ENCODE measurements around the gene ECE2. TPM values are rescaled to one million over a fixed set of nuclear protein-coding genes. Genes with fewer than 3 reads are reported as not detected.
A peak's percentile ranks its signal among the peaks of the same experiment; 100 is the strongest.

Gene ECE2
- polyA plus RNA-seq, 1 donor from 2014 or later = 0.22 TPM

- H3K36me3 ChIP-seq (ENCODE audit: insufficient read depth, low read length) = no peaks in the 10 kb centered on the region
- H3K4me3 ChIP-seq (ENCODE audit: low read length) = peak overlapping the region; percentile 54
- H3K9ac ChIP-seq (ENCODE audit: low read length) = peak overlapping the region; percentile 22
- H4K20me1 ChIP-seq (ENCODE audit: insufficient read depth) = no peaks in the 10 kb centered on the region
- H3K27ac ChIP-seq (ENCODE audit: low read length) = no peak overlapping the region
- H3K9me2 ChIP-seq (ENCODE audit: insufficient read depth, low read length) = no peaks in the 10 kb centered on the region
- H3K79me2 ChIP-seq (replicated peaks; ENCODE audit: insufficient read depth, low read length) = no peaks in the 10 kb centered on the region
- H3K27me3 ChIP-seq (ENCODE audit: insufficient read depth, low read depth, low read length) = peaks cover 47% of the 10 kb centered on the region
- no peak overlapping the region for H2AFZ ChIP-seq (ENCODE audit: low read depth, low read length)
- no peaks in the 10 kb centered on the region for H3K9me3 ChIP-seq (ENCODE audit: low read length)
- no peaks in the 10 kb centered on the region for H3F3A ChIP-seq (ENCODE audit: insufficient read depth, low read length, poor library complexity, severe bottlenecking)
- H3K4me2 ChIP-seq (ENCODE audit: low read length) = no peak overlapping the region
- no peak for TF ChIP-seq POLR2AphosphoS5 (IDR thresholded peaks at IDR 0.05)
- TF ChIP-seq SMC3 (conservative IDR thresholded peaks at IDR 0.05; ENCODE audit: poor library complexity) = no peak
- TF ChIP-seq MXI1 (conservative IDR thresholded peaks at IDR 0.05; ENCODE audit: poor library complexity, severe bottlenecking) = no peak
- no peak for TF ChIP-seq TAF1 (IDR thresholded peaks at IDR 0.05; ENCODE audit: low read depth)
- TF ChIP-seq CTCF (IDR thresholded peaks at IDR 0.05; ENCODE audit: poor library complexity, severe bottlenecking) = no peak
- TF ChIP-seq RAD21 (conservative IDR thresholded peaks at IDR 0.05) = no peak
- no peak for TF ChIP-seq EZH2 (IDR thresholded peaks at IDR 0.05; ENCODE audit: borderline replicate concordance, insufficient read depth, low read length, poor library complexity, severe bottlenecking)
- no peak for TF ChIP-seq EP300 (conservative IDR thresholded peaks at IDR 0.05; ENCODE audit: poor library complexity, severe bottlenecking)
- TF ChIP-seq REST (IDR thresholded peaks at IDR 0.05; ENCODE audit: borderline replicate concordance) = no peak
Observed at GRCh38 chr3:184259396-184259877, 16.4 kb upstream of the ECE2 start.

DNA sequence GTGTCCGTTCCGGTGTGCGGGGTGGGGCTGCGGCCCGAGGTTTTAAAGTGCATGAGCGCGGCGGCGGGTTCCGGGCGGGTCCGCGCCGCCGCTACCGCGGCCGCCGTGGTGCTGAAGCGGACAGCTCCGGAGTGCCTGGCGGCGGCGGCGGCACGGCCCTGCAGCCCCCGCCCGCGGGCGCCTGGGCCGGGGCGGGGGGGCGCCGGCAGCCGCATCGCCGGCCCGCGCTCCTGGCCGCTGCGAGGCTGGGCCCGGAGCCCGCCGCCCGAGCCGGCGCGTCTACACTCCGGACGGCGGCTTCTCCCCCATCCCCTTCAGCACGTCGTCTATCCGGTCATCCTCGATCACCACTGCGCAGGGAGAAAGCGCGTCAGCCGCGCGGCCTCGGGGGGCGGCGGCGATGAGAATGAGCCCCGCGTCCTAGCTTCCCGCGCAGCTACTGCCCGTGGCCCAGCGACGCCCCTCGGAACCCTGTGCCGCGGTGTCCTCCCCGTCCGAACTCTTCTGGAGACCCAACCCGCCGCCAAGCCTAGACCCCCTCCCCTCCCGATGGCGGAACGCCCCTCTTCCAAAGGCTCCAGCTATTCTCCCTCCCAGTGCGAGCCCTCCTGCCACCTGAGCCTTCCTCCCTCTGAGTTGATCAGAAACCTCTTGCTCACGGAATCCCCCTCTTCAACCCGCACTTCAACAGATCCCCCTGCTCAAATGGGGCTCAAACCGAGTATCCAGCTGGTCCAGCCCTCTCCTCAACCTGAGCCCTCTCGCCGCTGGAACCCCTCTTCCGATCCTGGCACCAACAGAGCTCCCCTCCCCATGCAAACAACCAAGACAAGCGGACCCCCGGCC, 15.7 kb upstream of the ECE2 start:
- TF ChIP-seq CTCF (IDR thresholded peaks at IDR 0.05; ENCODE audit: poor library complexity, severe bottlenecking) (no peak), RAD21 (conservative IDR thresholded peaks at IDR 0.05) (no peak), TAF1 (IDR thresholded peaks at IDR 0.05; ENCODE audit: low read depth) (peak; percentile 21), EP300 (conservative IDR thresholded peaks at IDR 0.05; ENCODE audit: poor library complexity, severe bottlenecking) (no peak), EZH2 (IDR thresholded peaks at IDR 0.05; ENCODE audit: borderline replicate concordance, insufficient read depth, low read length, poor library complexity, severe bottlenecking) (peak; percentile 73), REST (IDR thresholded peaks at IDR 0.05; ENCODE audit: borderline replicate concordance) (peak; percentile 11), SMC3 (conservative IDR thresholded peaks at IDR 0.05; ENCODE audit: poor library complexity) (no peak), MXI1 (conservative IDR thresholded peaks at IDR 0.05; ENCODE audit: poor library complexity, severe bottlenecking) (no peak), POLR2AphosphoS5 (IDR thresholded peaks at IDR 0.05) (peak; percentile 29)
- no peaks in the 10 kb centered on the region for H3F3A ChIP-seq (ENCODE audit: insufficient read depth, low read length, poor library complexity, severe bottlenecking)
- H2AFZ ChIP-seq (ENCODE audit: low read depth, low read length) = peak overlapping the region; percentile 24
- peak overlapping the region; percentile 53 for H3K4me2 ChIP-seq (ENCODE audit: low read length)
- no peaks in the 10 kb centered on the region for H4K20me1 ChIP-seq (ENCODE audit: insufficient read depth)
- no peaks in the 10 kb centered on the region for H3K36me3 ChIP-seq (ENCODE audit: insufficient read depth, low read length)
- no peaks in the 10 kb centered on the region for H3K9me2 ChIP-seq (ENCODE audit: insufficient read depth, low read length)
- H3K9me3 ChIP-seq (ENCODE audit: low read length) = no peaks in the 10 kb centered on the region
- H3K79me2 ChIP-seq (replicated peaks; ENCODE audit: insufficient read depth, low read length) = no peaks in the 10 kb centered on the region
- H3K4me3 ChIP-seq (ENCODE audit: low read length) = peak overlapping the region; percentile 75
- peaks cover 47% of the 10 kb centered on the region for H3K27me3 ChIP-seq (ENCODE audit: insufficient read depth, low read depth, low read length)
- peak overlapping the region; percentile 85 for H3K9ac ChIP-seq (ENCODE audit: low read length)
- H3K27ac ChIP-seq (ENCODE audit: low read length) = peak overlapping the region; percentile 52
